GM12872 (cell line): ENCODE results near the gene FAM9A.

Source experiments
- CTCF ChIP-seq: IDR thresholded peaks from 3 replicates; pipeline ENCODE4 v1.5.1; 2011; ENCODE audit warnings: low read depth, mild to moderate bottlenecking, low read length, moderate library complexity; ENCODE audit not compliant: insufficient read depth

Gene FAM9A

GRCh38 chrX:8822002-8822401 lies 20.8 kb upstream of the FAM9A start:
- TF ChIP-seq CTCF = no peak

GRCh38 chrX:8820910-8821527 lies 19.8 kb upstream of the FAM9A start:
- TF ChIP-seq CTCF = no peak

- peak; percentile 62 for TF ChIP-seq CTCF
Measured at GRCh38 chrX:8815460-8816065, 14.4 kb upstream of the FAM9A start.

- no peak for TF ChIP-seq CTCF
Measured at GRCh38 chrX:8813036-8813435, 11.9 kb upstream of the FAM9A start.

GRCh38 chrX:8811611-8812010 lies 10.4 kb upstream of the FAM9A start:
- no peak for TF ChIP-seq CTCF

- no peak for TF ChIP-seq CTCF
Measured at GRCh38 chrX:8808661-8809060, 7.5 kb upstream of the FAM9A start.

GRCh38 chrX:8805974-8806373 lies 4.8 kb upstream of the FAM9A start:
- TF ChIP-seq CTCF = no peak
